ENCODE measurements around the gene SORCS3. TPM values are rescaled to one million over a fixed set of nuclear protein-coding genes. Genes with fewer than 3 reads are reported as not detected.

SORCS3 gene
- total RNA-seq, 1 donor from 2014 or later = 1.4 TPM

DNA sequence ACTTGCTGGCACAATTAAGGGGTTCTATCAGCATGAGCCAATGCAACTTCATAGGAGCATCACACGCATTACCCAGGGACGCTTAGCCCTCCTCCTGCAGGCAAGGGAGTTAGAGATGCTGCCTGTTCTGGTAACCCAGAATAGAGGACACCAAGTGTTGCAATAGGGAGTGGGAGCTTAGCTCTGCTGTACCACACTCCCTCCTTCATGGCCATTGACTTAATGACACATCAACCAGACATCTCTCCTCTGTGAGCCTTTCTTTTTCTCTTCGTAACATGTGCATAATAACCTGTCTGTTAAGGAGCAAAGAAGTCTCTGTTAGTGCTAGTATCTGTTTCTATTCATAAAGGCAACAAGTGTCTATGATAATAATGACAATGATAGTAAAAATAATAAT, 282.4 kb downstream of the SORCS3 start:
- no peak for DNase-seq

DNA sequence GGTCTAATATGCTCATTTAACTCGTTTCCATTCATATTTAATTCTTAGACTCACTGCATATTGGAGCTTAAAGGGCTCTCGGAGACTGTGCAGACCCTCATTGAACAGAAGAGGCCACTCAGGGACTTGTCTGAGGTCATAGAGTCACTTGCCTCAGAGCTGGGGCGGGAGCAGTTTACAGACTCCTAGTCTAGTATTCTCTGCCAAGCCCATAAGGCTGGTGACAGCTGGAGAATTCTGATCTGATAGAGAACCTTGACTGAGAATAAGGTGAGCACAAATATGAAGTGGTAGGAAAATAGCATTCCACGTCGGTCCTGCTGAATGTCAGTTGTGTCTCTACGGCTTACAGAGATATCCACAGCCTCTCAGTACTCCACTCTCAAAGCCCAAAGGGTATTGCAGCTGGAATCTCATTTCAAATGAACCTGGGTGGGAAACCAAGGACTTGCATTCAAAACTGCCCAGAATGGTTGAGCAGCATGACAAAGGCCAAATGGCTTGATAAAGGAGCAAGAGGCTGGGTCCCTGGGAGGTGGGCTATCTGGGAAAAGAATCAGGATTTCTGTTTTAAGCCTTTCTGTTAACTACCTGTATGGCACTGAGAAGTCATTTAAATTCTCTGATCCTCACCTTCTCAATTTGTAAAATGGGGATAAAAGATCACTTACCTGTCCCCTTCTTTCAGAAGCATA, 283.2 kb downstream of the SORCS3 start:
- DNase-seq = no peak

DNA sequence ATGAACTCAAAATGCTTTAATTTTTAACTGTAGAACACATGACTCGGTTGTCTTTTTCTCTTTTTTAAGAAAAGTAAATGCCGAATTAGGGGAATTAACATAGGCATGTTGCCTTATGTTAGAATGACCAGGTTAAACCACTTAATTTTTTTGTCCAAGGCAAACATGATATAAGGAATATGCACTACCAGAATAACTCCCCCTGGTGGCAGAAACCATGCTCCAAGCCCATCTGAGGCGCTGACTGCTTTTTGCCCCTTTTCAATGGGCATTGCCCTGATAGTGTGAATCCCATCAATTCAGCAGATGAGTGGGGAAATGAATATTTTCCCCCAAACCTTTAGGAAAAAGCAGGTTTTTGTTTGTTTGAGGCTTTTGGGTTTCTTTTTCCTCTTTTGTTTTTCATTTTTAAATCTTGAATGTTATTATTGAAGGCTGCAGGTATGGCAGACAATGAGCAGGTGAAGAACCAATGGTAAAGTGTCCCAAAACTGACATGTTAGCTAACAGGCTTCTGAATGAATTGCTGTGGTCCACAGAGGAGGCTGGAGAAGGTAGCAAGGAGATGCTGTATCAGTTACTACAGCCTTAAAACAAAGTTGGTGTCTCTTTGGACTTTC, 284.3 kb downstream of the SORCS3 start:
- DNase-seq = peak; percentile 59

DNA sequence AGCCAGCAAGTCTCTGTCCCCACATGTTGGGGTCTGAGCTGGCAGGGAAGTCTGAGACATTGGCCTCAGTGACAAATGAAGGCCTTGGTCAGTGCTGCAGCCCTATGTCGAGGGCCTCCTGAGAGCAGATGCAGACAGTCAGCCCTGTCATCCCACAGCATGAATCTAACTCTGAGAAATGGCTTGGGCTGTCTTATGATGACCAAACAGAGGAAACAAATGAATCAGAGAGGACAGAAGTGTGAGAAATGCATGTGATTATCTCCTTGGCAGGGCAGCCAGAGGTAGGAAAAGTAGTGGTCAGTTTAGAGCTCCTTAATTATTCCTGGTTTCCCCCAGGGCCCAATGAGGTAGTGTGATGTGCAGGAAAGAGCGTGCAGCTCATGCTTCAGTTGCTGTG, 287.6 kb downstream of the SORCS3 start:
- DNase-seq = no peak

DNA sequence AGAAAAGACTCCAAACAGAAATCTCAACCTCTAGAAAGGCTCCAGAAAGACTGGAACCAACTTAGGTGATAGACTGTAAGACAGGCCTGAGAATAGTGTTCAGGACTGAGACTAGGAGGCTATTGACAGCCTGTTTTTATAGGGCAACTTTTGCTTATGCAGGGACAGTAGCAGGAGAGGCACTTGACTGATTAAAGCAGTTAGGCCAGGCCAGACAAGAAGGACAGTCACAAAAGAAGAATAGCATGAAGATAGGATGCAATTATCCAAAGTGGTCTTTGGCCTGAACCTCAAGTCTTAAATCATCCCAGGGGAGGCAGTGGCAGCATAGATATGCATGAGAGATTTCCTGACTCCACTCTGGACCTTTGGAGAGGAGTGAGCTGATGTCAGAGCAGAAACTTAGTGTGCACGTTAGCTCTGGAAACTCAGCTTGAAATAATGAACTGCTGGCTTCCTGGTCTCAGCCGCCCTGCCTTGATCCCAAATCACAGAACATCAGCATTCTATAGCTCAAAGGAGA, 290.6 kb downstream of the SORCS3 start:
- DNase-seq = peak; percentile 3

DNA sequence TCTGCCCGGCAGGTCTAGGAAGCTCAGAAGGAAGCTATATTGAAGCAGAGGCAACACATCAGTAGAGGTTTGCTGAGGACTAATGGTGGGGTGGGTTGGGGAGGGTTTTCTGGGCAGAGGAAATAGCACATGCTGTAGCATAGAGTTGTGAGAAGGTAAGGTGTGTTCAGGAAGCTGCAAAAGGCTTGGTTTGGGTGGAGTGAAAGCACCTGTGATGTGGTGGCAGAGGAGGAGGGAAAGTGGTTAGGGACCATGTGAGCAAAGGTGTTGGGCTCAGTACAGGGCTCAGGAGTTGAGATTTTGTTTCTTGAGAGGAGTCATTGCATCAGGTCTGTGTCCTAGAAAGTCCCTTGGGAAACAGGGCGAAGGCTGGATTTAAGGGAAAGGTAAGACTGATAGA, 294.6 kb downstream of the SORCS3 start:
- DNase-seq = no peak

DNA sequence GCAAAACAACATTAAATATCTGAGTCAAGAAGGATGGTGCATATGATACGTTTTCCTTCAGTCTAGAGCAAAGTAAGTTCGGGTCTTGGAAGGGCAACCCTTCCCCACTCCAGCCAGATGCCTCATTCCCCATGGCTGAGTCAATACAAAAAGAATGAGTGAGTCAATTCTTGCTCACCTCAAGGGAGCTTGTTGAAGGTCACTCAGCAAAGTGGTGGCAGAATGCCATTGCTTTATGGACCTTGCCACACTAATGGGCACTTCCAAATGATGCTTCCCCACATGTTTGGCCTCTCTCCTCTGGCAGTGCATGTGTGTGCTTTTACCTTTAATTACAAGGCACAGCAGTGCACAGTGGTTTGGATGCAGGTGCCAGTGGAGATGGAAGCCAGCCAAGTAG, 296.5 kb downstream of the SORCS3 start:
- DNase-seq = no peak

DNA sequence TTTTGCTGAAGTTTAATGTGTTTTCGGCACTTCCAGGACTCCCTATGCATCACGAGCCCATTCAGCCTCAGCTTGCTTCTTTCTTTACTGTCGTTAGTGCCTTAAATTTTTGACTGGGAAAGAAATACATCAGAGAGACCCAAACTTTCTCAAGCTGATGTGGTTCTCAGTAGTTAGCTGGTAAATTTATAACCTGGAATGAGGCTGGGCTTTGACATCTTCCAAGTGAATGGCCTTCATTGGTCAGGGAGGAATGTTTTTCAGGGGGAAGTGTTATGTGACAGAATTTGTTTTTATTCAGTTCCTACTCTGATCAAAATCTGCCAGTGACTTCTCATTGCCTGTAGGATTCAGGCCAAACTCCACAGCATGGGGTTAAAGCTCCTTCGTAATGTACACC, 296.9 kb downstream of the SORCS3 start:
- DNase-seq = no peak

DNA sequence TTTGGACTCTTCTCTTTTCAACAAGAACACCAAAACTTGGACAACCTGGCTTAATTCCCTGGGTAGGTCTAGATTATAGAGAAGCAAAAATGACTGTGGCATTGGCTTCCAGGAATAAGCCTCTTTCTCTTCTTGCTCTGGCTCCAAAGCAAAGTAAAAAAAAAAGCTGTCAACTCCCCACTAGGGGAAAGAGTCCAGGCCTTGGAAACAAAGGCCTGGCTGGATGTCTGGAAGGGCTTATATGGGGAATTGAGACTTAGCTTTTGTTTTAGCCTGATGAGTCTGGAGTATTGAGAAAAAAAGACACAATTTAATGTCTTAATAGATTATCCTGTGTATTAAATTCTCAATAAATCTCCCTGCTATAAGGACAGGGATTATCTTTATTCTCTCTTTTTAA, 300.6 kb downstream of the SORCS3 start:
- DNase-seq = no peak

DNA sequence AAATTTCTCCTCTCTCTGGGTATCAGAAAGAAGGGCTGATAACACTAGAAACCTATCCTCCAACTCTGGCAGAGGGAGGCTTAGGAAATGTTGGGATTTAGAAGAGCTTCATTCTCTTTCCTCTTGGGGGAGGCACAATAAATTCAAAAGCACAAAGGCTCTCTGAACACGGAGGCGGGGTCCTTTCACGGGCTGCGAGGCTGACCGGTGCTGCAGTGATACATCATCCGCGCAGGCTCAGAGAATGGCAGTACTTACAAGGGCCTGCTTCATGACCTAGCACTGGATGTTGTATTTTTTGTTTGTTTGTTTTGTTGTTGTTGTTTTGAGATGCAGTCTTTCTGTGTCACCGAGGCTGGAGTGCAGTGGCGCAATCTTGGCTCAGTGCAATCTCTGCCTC, 306.2 kb downstream of the SORCS3 start:
- no peak for DNase-seq

DNA sequence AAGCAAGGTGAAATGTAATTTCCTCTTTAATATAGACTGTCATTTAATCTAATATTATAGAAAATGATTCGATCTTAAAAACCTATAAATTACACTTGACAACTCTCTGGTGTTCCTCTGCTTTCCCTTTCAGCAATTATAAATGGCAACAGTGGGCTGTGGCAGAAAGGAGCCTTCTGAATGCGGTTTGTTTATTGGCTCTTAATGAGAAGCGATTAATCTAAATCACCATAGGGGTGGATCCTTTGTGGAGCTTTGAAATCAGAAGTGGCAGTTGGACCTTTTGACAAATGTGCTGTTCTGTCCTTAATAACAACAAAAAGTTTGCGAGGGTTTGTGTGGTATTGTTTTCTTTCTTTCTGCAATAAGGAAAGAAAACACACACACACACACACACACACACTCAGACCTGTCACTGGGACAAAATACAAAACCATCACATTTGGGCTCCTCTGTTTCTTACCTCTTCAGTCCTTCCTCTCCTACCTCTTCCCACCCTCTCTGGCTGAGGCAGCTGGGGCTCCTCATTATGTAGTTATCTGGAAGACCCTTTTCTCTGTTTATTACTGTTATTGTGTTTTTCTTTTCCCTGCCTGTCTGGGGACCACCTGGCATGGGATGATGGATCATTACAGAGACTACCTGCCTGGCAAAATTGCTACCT, 316.2 kb downstream of the SORCS3 start:
- DNase-seq = no peak

DNA sequence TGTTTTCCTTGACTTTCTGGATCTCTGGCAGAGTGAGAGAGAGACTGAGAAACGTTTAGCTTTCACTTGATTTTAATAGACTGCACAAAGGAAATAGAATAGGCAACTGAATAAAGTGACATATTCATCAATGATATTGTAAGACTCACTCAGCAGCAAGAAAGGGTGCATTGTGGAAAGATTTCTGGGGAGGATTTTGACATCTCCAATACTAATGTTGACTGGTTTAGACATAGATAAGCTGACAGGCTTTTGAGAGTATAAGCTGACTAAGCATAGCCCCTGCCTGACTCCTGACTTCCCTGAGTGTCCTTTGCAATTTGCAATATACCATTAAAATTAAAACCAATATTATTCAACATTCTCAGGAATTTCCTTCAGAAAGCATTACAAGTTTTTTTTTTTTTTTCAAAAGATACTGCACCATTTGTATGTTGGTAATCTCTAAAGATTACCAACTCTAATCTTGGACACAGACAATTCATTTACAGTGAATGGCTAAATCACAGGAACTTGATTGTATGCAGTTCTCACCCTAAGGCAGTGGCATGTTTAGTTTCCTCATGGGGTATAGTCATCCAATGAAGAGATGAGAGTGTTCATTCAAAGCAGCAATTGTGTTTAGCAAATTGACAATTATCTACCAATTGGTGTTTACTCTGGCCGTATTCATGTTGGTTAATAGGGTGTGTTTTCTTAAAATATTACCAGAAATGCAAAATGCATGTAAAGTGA, 325.6 kb downstream of the SORCS3 start:
- DNase-seq = no peak

DNA sequence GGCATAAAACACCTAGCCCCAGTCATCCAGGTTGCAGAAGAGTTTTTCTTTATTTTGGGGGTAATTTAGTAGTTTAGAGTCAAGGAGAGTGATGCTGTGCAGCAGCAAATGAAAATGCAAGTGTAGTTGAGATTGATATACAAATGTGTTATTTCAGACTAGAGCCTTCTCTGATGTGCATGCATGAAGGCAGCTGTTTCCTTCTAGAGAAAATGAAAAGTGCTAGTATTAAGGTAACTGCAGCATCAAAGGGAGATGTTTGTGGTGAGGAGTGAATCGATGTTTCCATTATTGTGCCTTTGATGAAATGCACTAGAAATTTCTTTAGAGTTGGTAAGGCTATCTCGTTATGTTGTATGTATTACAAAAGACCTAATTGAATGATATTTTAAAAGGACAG, 339.3 kb downstream of the SORCS3 start:
- DNase-seq = no peak

DNA sequence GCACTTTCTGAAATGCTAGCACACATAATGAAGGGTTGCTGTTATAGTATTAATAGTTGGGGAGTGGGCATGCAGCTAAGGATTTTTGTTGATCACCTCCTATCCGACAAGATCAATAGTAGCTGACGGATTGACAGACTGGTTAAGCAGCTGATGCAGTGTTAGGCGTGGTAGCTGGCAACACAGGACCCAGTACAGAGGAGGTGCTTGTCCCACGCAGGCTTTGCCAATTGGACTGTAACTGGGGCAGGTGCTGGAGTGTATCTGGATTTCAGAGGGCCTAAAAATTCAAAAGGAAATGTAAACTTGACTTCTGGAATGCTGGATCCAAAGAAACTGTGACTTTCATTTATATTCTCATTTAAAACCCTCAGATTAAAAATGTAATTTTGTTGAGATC, 340.9 kb downstream of the SORCS3 start:
- no peak for DNase-seq

DNA sequence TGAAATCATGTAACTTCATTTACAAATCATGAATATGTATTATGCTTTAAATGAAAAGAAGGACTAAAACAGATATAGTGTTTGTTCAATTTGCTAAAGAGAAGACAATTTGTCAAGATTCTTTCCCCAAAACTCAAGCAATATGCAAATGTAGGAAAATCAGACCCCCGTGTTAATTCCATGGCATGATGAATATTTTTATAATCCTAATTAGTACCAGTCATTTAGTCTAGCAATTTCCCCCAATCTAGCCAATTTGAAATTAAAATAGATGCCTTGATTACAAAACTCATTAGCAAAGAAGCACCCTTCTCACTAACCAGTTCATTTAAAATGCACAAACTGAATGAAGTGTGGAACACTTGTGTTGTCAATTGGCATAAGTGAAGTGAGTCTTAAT, 347.6 kb downstream of the SORCS3 start:
- no peak for DNase-seq

DNA sequence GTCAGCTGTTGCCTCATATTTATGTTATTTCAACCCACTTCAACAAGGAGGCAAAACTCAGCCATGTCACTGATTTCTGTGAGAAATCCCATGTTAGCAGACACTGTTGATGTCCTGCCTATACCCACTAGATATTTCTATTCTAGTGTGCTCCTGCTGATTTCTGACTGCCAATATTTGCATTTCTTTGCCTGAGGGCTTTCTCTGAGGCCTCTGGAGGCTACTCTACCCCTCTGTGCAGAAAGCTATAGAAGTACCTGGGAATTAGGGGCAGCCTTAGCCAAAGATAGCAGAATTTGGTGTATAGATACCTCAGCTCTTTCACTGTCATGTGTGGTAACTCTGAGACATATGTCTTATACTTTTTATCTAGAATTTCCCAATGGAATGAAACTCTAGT, 348.8 kb downstream of the SORCS3 start:
- no peak for DNase-seq

DNA sequence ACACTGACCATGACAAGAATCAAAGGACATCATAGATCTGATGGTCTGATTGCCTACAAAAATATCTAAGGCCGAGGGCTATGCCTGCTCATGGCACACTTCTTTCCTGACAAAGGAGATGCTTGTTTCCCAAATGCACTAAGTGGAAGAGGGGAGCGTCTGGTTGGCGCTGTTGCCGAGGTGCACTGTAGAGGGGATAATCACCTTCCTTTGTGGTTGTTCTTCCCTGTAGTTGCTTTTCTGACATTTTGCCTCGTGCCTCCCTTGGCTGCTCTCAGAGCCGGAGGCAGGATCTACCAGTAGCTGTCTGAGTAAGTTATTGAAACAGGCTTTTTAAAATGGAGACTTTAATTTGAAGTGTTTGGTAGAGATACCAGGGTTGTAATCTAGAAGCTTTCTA, 352.0 kb downstream of the SORCS3 start:
- no peak for DNase-seq

DNA sequence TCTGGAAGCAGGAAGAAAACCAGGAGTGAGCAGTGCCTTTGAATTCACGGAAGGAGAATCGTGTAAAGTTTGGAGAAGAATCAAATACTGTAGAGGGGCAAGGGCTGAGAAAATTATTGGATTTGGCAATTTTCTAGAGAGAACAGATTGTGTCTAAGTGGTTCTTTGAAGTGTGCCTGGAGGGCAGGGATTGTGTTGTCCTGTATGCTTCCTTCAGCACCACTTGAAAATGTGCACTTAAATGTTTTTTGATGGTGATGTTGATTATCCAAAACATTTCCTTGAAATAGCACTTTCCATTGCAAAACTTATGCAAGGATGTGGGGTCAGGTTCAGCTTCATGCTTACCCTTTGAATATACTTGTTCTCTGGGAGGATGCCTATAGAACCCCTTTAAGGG, 360.2 kb downstream of the SORCS3 start:
- DNase-seq = no peak

DNA sequence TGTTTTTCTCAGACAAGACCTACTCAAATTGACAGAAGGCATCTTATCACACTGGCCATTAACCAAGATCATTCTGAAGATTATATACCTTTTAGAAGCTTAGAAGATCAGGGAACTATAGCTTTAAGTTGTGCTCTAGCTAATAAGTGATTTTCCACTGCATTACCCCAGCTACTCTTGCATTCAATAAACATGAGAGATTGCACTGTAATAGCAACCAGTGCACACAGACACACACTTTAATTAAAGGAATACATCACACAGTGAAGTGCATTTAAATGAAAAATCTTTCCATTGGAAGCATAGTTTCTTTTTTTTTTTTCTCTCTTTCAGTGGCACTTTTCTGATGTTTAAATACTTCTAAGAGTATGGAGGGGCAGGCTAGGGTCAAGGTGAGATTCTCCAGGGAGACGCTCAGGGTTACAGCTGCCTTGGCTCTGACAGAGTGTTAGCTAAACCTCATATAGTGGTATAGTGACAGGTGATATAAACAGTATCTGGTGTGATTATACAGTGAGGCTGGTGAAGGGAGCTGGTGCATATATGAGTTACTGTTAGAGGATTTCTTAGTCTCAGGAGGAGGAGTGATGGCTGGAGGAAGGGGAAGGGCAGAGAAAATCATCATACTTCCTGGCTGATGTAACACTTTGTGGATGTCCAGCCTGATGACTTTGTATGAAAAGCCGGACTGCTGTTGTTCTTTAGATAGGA, 369.5 kb downstream of the SORCS3 start:
- no peak for DNase-seq

DNA sequence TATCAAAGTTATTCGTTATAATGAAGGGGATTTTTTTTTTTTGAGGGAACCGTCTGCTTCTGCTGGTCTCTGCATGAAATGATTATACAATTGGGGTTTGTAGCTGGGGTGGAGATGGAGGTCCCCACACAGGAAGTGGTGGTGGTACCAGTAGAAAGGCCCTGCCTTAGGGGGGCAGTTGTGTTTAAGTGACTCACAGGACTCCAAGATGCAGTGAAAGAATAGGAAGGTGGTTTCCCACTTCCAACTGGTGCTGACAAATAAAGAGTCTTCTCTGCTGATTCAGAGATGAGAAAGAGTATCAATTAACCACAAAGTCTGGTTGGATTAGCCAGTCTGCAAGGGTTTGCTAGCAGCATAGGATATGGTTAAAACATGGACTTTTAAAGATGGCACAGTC, 376.0 kb downstream of the SORCS3 start:
- no peak for DNase-seq

DNA sequence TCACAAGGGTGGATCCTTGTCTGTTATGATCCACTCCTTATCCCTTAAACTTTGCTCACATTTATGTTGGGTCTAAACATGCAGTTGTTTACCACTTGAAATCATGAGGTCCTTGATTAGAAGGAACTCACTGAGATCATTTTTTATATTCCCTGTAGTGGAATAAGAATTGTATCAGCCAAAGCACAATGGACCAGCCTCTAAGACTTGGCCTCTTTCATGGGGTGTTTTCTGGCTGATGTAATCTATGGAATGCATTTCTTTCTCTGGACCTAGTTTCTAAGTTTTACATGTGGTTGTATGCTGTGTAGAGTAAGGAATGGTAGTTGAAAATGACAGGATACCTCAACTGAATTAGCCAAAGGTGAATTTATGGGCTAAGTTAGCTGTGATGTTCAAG, 376.6 kb downstream of the SORCS3 start:
- no peak for DNase-seq
